ENCODE measurements around the gene TPRG1.

- TF ChIP-seq CTCF (IDR thresholded peaks at IDR 0.05) = no peak
- no peak for TF ChIP-seq POLR2AphosphoS5 (IDR thresholded peaks at IDR 0.05; ENCODE audit: insufficient read depth in 1 of 2, low read depth in 1 of 2)
Measured at GRCh38 chr3:189171707-189172106, at the start of gene TPRG1.

Measured in vagina (tissue), 2 donors.